Colonic mucosa (tissue), 4 donors: ENCODE measurements around the gene DNAH7. TPM values are rescaled to one million over a fixed set of nuclear protein-coding genes. Genes with fewer than 3 reads are reported as not detected.
"Not testable (repeated sequence)": the region's sequence is repeated elsewhere in the genome, so short reads cannot be mapped to it uniquely, and the experiment has no call there.

Experiments
- DNase-seq: peaks from one replicate; pipeline ENCODE4 v3.0.0-alpha.2; 2020
- H3K27ac ChIP-seq: fragments of 200-600 bp; one replicate; pipeline ENCODE4 v1.8.0; 2021
- H3K27me3 ChIP-seq: fragments of 200-600 bp; one replicate; pipeline ENCODE4 v1.8.0; 2021
- H3K36me3 ChIP-seq: fragments of 200-600 bp; one replicate; pipeline ENCODE4 v1.8.0; 2021
- H3K4me1 ChIP-seq: fragments of 200-600 bp; one replicate; pipeline ENCODE4 v1.8.0; 2021; ENCODE audit warnings: mild to moderate bottlenecking
- H3K4me3 ChIP-seq: fragments of 200-600 bp; one replicate; pipeline ENCODE4 v1.8.0; 2021
- H3K9ac ChIP-seq, 2 donors: one replicate each; pipeline ENCODE4 v1.7.0; 2013; ENCODE audit warnings: control low read depth in 2 of 2, low read depth in 2 of 2, low read length in 2 of 2
- H3K9me3 ChIP-seq: fragments of 200-600 bp; one replicate; pipeline ENCODE4 v1.8.0; 2021
- intact Hi-C: fragments of 100-400 bp; cut with DNase I; formaldehyde crosslinking; loops from one replicate; pipeline ENCODE4 v1.14.1; 2022
- total RNA-seq, 2 donors: library from RNA; stranded (reverse); fragmentation: NEBNext Ultra II Directional in 1 of 2; extraction: Animal tissue kit (Norgen Biotek cat#: 25700) in 1 of 2; gene quantifications; one replicate each; pipeline ENCODE4 v1.2.1, GENCODE V29; 2021
- TF ChIP-seq, protein P1 (sequence below): fragments of 200-600 bp; IDR thresholded peaks from one replicate; pipeline ENCODE4 v1.8.0; 2022; ENCODE audit warnings: antibody characterized with exemption, mild to moderate bottlenecking
- donor health status: healthy.
- donor health status: DM: no; HTN: no; CAD: no.
- donor health status: DM: no; HTN: no; CAD: no.

The DNAH7 gene
- total RNA-seq, 2 donors from 2014 or later = 0.91 to 2.0 TPM

GRCh38 chr2:196097864-196098660, 29.4 kb upstream of the DNAH7 start:
- H3K9ac ChIP-seq = no peak overlapping the region
- DNase-seq = no peak
- no peaks in the 10 kb centered on the region for H3K9me3 ChIP-seq
- H3K36me3 ChIP-seq = no peaks in the 10 kb centered on the region
- no peaks in the 10 kb centered on the region for H3K27me3 ChIP-seq
- TF ChIP-seq, protein P1, sequence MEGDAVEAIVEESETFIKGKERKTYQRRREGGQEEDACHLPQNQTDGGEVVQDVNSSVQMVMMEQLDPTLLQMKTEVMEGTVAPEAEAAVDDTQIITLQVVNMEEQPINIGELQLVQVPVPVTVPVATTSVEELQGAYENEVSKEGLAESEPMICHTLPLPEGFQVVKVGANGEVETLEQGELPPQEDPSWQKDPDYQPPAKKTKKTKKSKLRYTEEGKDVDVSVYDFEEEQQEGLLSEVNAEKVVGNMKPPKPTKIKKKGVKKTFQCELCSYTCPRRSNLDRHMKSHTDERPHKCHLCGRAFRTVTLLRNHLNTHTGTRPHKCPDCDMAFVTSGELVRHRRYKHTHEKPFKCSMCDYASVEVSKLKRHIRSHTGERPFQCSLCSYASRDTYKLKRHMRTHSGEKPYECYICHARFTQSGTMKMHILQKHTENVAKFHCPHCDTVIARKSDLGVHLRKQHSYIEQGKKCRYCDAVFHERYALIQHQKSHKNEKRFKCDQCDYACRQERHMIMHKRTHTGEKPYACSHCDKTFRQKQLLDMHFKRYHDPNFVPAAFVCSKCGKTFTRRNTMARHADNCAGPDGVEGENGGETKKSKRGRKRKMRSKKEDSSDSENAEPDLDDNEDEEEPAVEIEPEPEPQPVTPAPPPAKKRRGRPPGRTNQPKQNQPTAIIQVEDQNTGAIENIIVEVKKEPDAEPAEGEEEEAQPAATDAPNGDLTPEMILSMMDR = no peak
- H3K4me3 ChIP-seq = no peak overlapping the region
- no peaks in the 10 kb centered on the region for H3K4me1 ChIP-seq
- H3K27ac ChIP-seq = no peak overlapping the region
- intact Hi-C loops = no loop called here

- intact Hi-C loops = no loop called here
- Histone ChIP-seq H3K9me3 (no peaks in the 10 kb centered on the region), H3K36me3 (no peaks in the 10 kb centered on the region), H3K27ac (no peak overlapping the region), H3K9ac (no peak overlapping the region), H3K4me1 (no peaks in the 10 kb centered on the region), H3K4me3 (no peak overlapping the region), H3K27me3 (no peaks in the 10 kb centered on the region)
- TF ChIP-seq, protein P1 = no peak
- DNase-seq = no peak
These were observed 28.5 kb upstream of the DNAH7 start for GRCh38 chr2:196096982-196097745.

DNA sequence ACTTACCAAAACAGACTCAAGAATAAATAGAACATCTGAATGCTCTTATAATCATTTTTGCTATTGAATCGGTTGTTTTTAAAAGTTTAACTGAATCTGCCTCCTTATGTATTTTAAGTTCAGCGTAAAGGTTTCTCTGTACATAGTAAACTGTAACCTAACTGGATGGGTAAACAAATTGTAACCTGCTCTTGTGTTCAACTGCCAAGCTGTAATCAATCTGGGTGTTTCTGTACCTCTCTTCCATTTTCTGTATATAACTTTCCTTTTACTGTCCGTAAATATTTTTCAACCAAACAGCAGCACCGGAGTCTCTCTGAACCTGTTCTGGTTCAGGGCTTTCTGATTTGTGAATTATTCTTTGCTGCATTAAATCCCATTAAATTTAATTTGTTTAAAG, 27.6 kb upstream of the DNAH7 start:
- H3K27ac ChIP-seq = no peak overlapping the region
- no peak overlapping the region for H3K4me3 ChIP-seq
- no peaks in the 10 kb centered on the region for H3K9me3 ChIP-seq
- no peaks in the 10 kb centered on the region for H3K27me3 ChIP-seq
- intact Hi-C loops = no loop called here
- H3K9ac ChIP-seq = no peak overlapping the region
- TF ChIP-seq, protein P1 = no peak
- H3K4me1 ChIP-seq = no peaks in the 10 kb centered on the region
- H3K36me3 ChIP-seq = no peaks in the 10 kb centered on the region
- no peak for DNase-seq

DNA sequence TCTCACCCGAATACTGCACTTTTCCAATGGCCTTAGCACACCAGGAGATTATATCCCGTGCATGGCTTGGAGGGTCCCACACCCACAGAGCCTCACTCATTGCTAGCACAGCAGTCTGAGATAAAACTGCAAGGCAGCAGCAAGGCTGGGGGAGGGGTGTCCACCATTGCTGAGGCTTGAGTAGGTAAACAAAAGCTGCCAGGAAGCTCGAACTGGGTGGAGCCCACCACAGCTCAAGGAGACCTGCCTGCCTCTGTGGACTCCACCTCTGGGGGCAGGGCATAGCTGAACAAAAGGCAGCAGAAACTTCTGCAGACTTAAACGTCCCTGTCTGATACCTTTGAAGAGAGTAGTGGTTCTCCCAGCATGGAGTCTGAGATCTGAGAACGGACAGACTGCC, 20.8 kb upstream of the DNAH7 start:
- H3K27ac ChIP-seq, H3K27me3 ChIP-seq, DNase-seq, intact Hi-C loops, H3K4me3 ChIP-seq, H3K9me3 ChIP-seq, H3K4me1 ChIP-seq, H3K9ac ChIP-seq, H3K36me3 ChIP-seq: not testable (repeated sequence)

GRCh38 chr2:196088203-196088602, 19.6 kb upstream of the DNAH7 start:
- Histone ChIP-seq H3K27ac (no peak overlapping the region), H3K9me3 (no peaks in the 10 kb centered on the region), H3K27me3 (no peaks in the 10 kb centered on the region), H3K4me3 (no peak overlapping the region), H3K9ac (no peak overlapping the region), H3K36me3 (no peaks in the 10 kb centered on the region), H3K4me1 (no peaks in the 10 kb centered on the region)
- TF ChIP-seq, protein P1 = no peak
- DNase-seq = peak; percentile 41
- intact Hi-C loops = no loop called here
